ENCODE results near the gene MRPS2. TPM values are rescaled to one million over a fixed set of nuclear protein-coding genes. Genes with fewer than 3 reads are reported as not detected.

The MRPS2 gene
- total RNA-seq, 2 experiments from 2014 or later: 20.8 to 23.2 TPM

DNA sequence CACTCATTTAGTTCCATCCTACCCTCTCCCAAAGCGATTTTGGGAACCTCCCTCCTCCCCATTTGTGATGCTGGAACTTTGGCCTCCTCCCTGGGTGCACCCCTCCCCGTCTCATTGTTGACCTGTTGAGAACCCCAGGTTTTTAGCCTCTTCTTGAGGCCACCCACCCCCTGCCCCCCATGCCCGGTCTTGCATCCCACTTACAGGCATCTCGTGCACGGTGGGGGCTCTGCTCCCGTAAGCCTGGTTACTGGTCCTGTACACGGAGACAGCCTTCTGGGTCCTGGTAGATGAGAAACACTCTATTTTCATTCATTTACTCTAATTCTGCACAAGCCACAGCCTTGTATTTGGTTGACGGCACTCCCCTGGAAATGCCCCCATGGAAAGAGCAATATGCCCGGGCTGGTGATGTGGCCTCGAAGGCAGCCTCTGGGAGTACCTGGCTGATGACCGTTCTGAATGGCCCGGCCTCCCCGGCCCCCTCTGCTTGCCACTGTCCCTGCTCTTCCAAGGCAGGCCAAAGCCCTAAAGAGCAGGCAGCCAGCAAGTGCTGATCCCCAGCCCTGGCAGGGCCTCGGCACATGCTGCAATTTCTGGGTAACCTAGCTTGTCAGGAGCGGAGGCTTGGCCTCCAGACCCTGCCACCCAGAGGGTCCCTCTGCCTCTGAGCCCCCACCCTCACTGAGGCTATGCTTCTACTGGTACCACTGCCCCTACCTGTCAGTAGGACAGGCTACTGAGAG is 1.9 kb upstream of the MRPS2 start:
- no peaks in the 10 kb centered on the region for H3K9me3 Mint-ChIP-seq
- H3K27ac ChIP-seq (ENCODE audit: low read depth in 1 of 2, low read length in 2 of 2): no peak overlapping the region
- no peak for DNase-seq
- intact Hi-C loops (cut with DNase I, micrococcal nuclease): loop anchor here in 1 of 2 experiments (5.0 to 10.0 kb wide), 2 partner anchors 1041 to 1364 kb away; partner anchors contain the start of gene WDR5
- peak overlapping the region; percentile 56 for H3K27ac Mint-ChIP-seq
- no peak for ATAC-seq (ENCODE audit: poor library complexity)
- TF ChIP-seq, protein P1, sequence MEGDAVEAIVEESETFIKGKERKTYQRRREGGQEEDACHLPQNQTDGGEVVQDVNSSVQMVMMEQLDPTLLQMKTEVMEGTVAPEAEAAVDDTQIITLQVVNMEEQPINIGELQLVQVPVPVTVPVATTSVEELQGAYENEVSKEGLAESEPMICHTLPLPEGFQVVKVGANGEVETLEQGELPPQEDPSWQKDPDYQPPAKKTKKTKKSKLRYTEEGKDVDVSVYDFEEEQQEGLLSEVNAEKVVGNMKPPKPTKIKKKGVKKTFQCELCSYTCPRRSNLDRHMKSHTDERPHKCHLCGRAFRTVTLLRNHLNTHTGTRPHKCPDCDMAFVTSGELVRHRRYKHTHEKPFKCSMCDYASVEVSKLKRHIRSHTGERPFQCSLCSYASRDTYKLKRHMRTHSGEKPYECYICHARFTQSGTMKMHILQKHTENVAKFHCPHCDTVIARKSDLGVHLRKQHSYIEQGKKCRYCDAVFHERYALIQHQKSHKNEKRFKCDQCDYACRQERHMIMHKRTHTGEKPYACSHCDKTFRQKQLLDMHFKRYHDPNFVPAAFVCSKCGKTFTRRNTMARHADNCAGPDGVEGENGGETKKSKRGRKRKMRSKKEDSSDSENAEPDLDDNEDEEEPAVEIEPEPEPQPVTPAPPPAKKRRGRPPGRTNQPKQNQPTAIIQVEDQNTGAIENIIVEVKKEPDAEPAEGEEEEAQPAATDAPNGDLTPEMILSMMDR (IDR thresholded peaks at IDR 0.05): no peak
- H3K36me3 ChIP-seq (ENCODE audit: insufficient read depth, low read length): peaks cover 12% of the 10 kb centered on the region
- H3K4me1 ChIP-seq (ENCODE audit: insufficient read depth, low read length): peaks cover 34% of the 10 kb centered on the region
- no peaks in the 10 kb centered on the region for H3K27me3 ChIP-seq (ENCODE audit: control insufficient read depth in 1 of 2, insufficient read depth in 2 of 2, low read length in 2 of 2)
- H3K36me3 Mint-ChIP-seq (ENCODE audit: low read depth): peaks cover 23% of the 10 kb centered on the region
- H3K4me1 Mint-ChIP-seq (ENCODE audit: low read depth): peaks cover 15% of the 10 kb centered on the region
- H3K4me3 Mint-ChIP-seq: peak overlapping the region; percentile 87
- H3K4me3 ChIP-seq (ENCODE audit: low read length): no peak overlapping the region
- no peaks in the 10 kb centered on the region for H3K27me3 Mint-ChIP-seq
- CTCF ChIA-PET: no interaction called here
- POLR2A ChIA-PET: no interaction called here
- no peaks in the 10 kb centered on the region for H3K9me3 ChIP-seq (ENCODE audit: control insufficient read depth in 1 of 2, insufficient read depth in 1 of 2, low read length in 2 of 2)

DNA sequence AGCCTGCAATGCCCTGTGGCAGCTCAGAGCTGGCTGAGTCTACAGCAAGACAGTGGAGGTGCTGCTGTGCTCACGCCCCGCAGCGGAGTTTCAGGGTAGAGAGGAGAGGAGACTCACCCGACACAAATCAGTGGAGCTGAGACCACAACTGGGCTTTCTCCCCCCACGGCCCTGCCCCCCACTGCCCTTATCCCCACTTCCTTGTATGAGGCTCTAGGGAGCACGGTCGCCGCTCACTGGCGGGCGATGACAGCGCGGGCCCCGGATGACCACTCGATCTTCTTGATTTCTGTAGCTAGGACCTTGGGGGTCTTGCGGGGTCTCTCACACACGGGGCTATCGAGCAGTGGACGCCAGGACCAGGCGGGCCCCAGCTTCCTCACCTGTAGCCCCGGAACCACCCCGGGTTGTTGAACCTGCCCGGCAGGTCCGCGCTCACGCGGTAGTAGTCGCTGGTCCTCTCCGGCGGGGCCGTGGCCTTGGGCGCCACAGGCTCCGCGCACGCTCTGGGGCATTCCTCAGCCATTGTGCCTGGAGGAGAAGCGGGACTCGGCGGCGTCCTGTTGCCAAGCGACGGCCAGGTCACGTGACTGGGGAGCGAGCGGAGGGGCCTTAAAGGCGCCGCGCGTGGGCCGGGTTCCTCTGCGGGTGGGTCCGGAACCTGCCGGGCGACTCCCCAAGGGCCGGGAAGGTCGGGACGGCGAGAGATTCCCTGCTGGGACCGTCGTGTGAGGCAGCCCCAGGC is 984 bp upstream of the MRPS2 start:
- Mint-ChIP-seq H3K27me3 (no peaks in the 10 kb centered on the region), H3K36me3 (ENCODE audit: low read depth) (peaks cover 32% of the 10 kb centered on the region), H3K9me3 (no peaks in the 10 kb centered on the region), H3K4me1 (ENCODE audit: low read depth) (peaks cover 20% of the 10 kb centered on the region), H3K4me3 (peak overlapping the region; percentile 87), H3K27ac (peak overlapping the region; percentile 56)
- TF ChIP-seq, protein P1 (IDR thresholded peaks at IDR 0.05): no peak
- intact Hi-C loops (cut with DNase I, micrococcal nuclease): loop anchor here in 1 of 2 experiments (5.0 to 10.0 kb wide), 5 partner anchors 463 to 1365 kb away; partner anchors contain the start of genes RNU6ATAC, RXRA, UBAC1 and WDR5
- H3K27ac ChIP-seq (ENCODE audit: low read depth in 1 of 2, low read length in 2 of 2): no peak overlapping the region
- no peaks in the 10 kb centered on the region for H3K9me3 ChIP-seq (ENCODE audit: control insufficient read depth in 1 of 2, insufficient read depth in 1 of 2, low read length in 2 of 2)
- ChIA-PET POLR2A (interaction anchor here (0.7 kb wide), 1 partner anchor 19 kb away, joined by 3 read pairs; no protein-coding TSS in a partner anchor), CTCF (no interaction called here)
- H3K4me1 ChIP-seq (ENCODE audit: insufficient read depth, low read length): peaks cover 40% of the 10 kb centered on the region
- no peaks in the 10 kb centered on the region for H3K27me3 ChIP-seq (ENCODE audit: control insufficient read depth in 1 of 2, insufficient read depth in 2 of 2, low read length in 2 of 2)
- peak overlapping the region; percentile 97 for H3K4me3 ChIP-seq (ENCODE audit: low read length)
- peak; percentile 47 for ATAC-seq (ENCODE audit: poor library complexity)
- DNase-seq: peak; percentile 79 to 94 (median 88)
- H3K36me3 ChIP-seq (ENCODE audit: insufficient read depth, low read length): peaks cover 21% of the 10 kb centered on the region

DNA sequence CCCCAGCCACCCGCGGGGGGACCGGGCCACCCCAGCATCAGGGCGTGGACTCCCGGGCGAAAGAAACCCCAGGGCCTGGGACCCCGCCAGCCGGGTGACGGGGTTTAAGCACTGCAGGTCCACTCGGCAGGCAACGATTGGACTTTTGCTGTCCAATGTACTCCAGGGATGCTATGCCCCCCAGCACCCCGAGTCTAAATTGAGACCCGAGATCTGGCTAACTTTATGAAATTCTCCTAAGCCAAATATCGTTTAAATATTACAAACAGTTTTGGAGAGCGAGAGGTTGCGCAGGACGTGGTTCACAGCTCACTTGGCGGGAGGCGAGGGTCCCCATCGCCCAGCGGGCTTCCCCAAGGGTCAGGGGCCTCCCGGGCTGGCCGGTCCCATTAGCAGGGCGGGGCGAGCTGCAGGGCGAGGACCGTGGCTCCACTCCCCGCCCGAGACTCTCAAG is 384 bp upstream of the MRPS2 start:
- no peaks in the 10 kb centered on the region for H3K27me3 ChIP-seq (ENCODE audit: control insufficient read depth in 1 of 2, insufficient read depth in 2 of 2, low read length in 2 of 2)
- peak overlapping the region; percentile 97 for H3K4me3 Mint-ChIP-seq
- peak; percentile 18 for ATAC-seq (ENCODE audit: poor library complexity)
- H3K9me3 ChIP-seq (ENCODE audit: control insufficient read depth in 1 of 2, insufficient read depth in 1 of 2, low read length in 2 of 2): no peaks in the 10 kb centered on the region
- H3K4me1 ChIP-seq (ENCODE audit: insufficient read depth, low read length): peaks cover 46% of the 10 kb centered on the region
- no peaks in the 10 kb centered on the region for H3K27me3 Mint-ChIP-seq
- peaks cover 38% of the 10 kb centered on the region for H3K36me3 Mint-ChIP-seq (ENCODE audit: low read depth)
- H3K4me3 ChIP-seq (ENCODE audit: low read length): peak overlapping the region; percentile 97
- ChIA-PET POLR2A (no interaction called here), CTCF (no interaction called here)
- intact Hi-C loops (cut with DNase I, micrococcal nuclease): loop anchor here in 1 of 2 experiments (5.0 to 10.0 kb wide), 3 partner anchors 462 to 1335 kb away; partner anchors contain the start of genes RNU6ATAC, RXRA and UBAC1
- H3K9me3 Mint-ChIP-seq: no peaks in the 10 kb centered on the region
- H3K27ac Mint-ChIP-seq: peak overlapping the region; percentile 76
- H3K27ac ChIP-seq (ENCODE audit: low read depth in 1 of 2, low read length in 2 of 2): peak overlapping the region in 1 of 2 donors; percentile 41
- peaks cover 24% of the 10 kb centered on the region for H3K4me1 Mint-ChIP-seq (ENCODE audit: low read depth)
- peaks cover 26% of the 10 kb centered on the region for H3K36me3 ChIP-seq (ENCODE audit: insufficient read depth, low read length)
- DNase-seq: peak in 3 of 14 experiments; percentile 10 to 14 (median 11)
- TF ChIP-seq, protein P1 (IDR thresholded peaks at IDR 0.05): no peak

Measured in CD4-positive, alpha-beta T cell (primary cell).